Inflammatory macrophage treated with lipopolysaccharide for 4 hours (primary cell): ENCODE data around the gene NR2C2AP.
"Not testable (repeated sequence)": the region's sequence is repeated elsewhere in the genome, so short reads cannot be mapped to it uniquely, and the experiment has no call there.

Source experiments
- DNase-seq: peaks from one replicate; pipeline ENCODE4 v3.0.0-alpha.2; 2020

Gene NR2C2AP

DNA sequence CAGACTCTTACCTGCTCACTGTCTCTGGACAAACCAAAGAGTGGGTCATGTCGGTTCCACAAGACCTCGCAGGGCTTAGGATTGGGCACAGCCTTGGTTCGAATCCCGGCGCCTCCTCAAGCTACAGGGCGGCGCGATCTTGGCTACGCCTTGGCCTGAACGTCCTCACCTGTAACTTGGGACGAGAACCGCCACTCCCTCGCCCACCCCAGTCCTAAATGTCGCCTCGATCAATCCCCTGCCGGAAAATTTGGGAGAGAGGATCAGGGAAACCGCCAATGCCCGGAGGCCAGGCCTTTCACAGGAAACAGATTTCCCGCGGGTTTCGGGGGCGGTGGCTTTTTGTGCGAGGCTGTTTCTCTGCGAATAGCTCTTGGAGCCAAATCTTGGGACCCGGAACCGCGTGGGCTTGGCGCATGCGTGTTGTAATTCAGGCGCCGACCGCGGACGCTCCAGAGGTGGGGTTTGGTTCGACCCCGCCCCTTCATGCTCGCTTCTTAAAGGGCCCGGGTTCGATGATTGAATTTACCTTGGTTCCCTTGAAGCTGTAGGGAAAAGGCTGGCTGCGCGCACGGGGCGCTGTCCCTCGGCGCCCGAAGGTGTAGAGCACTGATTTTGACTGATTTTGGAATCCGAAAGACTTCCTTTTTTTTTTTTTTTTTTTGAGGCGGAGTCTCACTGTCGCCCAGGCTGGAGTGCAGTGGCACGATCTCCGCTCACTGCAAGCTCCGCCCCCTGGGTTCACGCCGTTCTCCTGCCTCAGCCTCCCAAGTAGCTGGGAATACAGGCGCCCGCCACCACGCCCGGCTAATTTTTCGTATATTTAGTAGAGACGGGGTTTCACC lies at the start of gene NR2C2AP:
TSS of gene NR2C2AP (minus strand) at position 403 of the 845 bp plus-strand sequence. CDS start at position 49, 354 bp downstream.
- DNase-seq = peak; percentile 94

- no peak for DNase-seq
Measured at GRCh38 chr19:19250196-19250801, 47.1 kb upstream of the NR2C2AP start.

- DNase-seq = no peak
Measured at GRCh38 chr19:19240476-19240875, 37.3 kb upstream of the NR2C2AP start.

DNA sequence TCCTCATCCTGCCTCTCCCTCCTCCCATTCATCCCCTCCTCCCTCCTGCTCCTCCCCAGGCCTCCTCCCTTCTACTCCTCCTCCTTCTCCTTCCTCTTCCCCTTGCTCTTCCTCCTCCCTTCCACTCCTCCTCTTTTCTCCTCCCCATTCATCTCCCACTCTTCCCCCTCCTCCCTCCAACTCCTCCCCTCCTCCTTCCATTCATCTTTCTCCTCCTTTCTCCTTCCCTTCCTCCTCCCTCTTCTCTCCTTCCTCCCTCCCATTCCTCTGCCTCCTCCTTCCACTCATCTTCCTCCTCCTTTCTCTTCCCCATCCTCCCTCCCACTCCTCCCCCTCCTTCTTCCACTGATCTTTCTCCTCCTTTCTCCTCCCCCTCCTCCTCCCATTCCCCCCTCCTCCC lies 36.5 kb upstream of the NR2C2AP start:
- DNase-seq = no peak

- DNase-seq = no peak
Measured at GRCh38 chr19:19238126-19238894, 35.1 kb upstream of the NR2C2AP start.

- DNase-seq = no peak
Measured at GRCh38 chr19:19236173-19236572, 33.0 kb upstream of the NR2C2AP start.

- DNase-seq = no peak
Measured at GRCh38 chr19:19234220-19234816, 31.1 kb upstream of the NR2C2AP start.

- DNase-seq = no peak
Measured at GRCh38 chr19:19232261-19232721, 29.1 kb upstream of the NR2C2AP start.

DNA sequence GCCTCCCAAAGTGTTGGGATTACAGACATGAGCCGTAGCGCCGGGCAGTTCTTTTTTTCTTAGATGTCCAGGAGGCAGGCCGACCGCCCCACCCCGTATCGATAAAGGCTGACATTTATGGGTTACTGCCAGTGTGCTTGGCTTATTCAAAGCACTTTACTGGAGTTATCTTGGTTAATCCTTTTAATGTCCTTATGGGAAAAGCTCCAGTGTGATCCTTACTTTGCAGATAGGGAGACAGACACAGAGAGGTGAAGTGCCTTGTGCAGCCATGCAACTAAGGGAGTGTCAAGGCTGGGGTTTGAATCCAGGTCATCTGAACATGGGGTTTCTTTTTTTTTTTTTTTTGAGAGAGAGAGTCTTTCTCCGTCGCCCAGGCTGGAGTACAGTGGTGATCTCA lies 27.8 kb upstream of the NR2C2AP start:
- no peak for DNase-seq

DNA sequence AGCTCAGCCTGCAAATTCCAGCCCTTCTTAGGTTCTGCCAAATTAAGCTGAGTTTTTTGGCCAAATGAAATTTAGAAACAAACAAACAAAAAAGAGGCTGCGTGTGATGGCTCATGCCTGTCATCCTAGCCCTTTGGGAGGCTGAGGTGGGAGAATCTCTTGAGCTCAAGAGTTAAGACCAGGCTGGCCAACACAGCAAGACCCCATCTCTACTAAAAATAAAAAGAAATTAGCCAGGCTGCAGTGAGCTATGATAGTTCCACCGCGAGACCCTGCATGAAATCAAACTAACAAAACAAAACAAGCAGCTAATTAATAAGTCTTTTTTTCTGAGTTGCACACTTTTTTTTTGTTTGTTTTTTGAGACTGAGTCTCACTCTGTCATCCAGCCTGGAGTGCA lies 26.5 kb upstream of the NR2C2AP start:
- DNase-seq = no peak

GRCh38 chr19:19227217-19227616 lies 24.0 kb upstream of the NR2C2AP start:
- no peak for DNase-seq

DNA sequence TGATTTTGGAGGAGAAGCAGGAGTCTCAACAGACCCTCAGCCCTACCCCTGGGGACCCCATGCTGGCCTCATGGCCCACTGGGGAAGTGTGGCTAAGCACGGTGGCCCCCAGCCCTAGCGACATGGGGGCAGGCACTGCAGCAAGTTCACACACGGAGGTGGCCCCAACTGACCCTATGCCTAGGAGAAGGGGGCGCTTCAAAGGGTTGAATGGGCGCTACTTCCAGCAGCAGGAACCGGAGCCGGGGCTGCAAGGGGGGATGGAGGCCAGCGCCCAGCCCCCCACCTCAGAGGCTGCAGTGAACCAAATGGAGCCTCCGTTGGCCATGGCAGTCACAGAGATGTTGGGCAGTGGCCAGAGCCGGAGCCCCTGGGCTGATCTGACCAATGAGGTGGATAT lies 23.4 kb upstream of the NR2C2AP start:
- DNase-seq = no peak

DNA sequence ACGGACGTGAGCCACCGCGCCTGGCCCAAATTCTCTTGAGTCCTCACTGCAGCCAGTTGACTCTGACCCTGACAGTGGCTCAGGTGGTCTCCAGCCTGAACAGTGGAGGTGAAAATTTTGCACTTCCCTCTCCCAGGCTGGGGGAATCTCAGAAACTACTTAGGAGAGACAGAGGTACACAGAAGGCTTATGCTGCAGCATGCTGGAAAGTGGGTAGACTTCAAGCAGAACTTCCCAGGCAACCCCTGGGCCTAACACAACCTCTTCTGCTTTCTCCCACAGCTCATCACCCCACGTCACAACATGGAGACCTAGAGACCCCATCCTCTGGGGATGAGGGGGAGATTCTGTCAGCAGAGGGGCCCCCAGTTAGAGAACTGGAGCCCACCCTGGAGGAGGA lies 23.0 kb upstream of the NR2C2AP start:
- no peak for DNase-seq

- DNase-seq = peak; percentile 80
Measured at GRCh38 chr19:19224852-19225494, 21.8 kb upstream of the NR2C2AP start.

DNA sequence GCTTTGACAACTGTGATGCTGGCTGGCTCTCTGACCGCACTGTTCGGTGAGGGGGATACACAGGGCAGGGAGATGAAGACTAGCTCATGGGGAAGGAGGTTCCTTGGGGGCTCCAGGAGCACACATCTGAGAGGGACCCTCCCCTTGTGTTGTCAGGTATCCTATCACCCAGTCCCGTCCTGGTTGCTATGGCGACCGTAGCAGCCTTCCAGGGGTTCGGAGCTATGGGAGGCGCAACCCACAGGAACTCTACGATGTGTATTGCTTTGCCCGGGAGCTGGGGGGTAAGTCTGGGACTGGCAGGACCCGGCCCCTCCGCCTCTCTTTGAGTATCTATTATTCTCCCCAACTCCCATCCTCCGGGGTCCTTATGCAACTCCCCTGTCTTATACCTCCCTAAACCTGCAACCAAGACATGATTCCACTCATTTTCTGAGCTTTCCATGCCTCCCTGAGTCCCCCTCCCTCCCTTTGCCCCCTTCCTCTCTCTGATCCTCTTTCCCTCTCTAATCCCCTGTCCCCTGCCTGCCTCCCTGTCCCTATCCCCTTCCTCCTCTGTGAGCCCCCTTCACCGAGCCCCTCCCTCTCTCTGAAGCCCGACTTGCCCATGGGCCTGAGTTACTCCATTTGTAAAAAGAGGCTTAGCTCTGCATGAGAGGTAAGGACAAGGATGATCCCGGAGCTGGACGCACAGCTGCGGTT lies 21.1 kb upstream of the NR2C2AP start:
- DNase-seq = no peak

DNA sequence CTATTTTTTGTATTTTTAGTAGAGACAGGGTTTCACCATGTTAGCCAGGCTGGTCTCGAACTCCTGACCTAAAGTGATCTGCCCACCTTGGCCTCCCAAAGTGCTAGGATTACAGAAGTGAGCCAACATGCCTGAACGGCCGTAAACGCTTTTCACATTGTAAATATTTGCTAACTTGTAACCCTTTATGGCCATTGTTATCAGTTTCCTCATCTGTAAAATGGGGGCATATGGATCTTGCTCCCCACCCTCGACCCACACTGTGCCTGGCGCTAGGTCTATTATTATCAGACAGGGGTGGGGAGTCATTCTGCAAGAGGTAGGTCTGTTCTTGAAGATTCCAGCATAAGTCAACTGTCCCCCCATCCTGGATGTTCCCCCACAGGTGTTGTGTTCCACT lies 20.4 kb upstream of the NR2C2AP start:
- no peak for DNase-seq

DNA sequence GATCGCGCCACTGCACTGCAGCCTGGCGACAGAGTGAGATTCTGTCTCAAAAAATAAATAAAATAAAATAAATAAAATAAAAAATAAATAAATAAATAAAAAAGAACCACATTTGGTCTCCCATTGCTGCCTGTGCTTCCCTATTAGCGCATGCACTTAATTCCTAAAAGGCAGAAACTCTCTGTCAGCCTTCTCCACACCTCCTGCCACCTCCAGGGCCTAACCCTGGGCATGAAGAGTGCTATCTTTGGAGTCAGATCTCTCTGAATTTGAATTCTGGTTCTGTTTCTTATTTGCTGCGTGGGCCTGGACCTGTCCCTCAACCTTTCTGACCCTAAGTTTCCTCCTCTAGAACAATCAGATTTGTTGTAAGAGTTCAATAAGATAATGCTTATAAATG lies 19.8 kb upstream of the NR2C2AP start:
- no peak for DNase-seq

- not testable (repeated sequence) for DNase-seq
Measured at GRCh38 chr19:19221000-19221399, 17.8 kb upstream of the NR2C2AP start.

GRCh38 chr19:19218911-19219310 lies 15.7 kb upstream of the NR2C2AP start:
- DNase-seq = no peak

DNA sequence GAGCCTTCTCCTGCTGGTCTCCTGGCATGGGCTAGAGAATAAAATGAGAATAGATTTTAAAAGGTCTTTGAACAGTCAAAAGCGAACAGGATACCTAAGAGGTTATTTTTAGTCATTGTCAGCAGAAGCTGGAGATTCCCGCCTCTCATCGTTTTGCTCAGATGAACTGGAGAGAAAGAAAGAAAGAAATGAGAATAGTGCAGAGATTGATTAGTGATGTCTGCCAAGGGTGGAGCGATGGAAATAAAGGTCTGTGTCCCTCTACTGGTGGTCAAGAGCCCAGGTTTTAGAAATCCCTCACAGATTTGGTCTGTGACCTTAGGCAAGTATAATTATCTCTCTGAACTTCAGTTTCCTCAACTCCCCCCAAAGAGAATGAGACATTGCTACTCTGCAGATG lies 13.9 kb upstream of the NR2C2AP start:
- DNase-seq = peak; percentile 29

GRCh38 chr19:19215792-19216191 lies 12.6 kb upstream of the NR2C2AP start:
- no peak for DNase-seq

DNA sequence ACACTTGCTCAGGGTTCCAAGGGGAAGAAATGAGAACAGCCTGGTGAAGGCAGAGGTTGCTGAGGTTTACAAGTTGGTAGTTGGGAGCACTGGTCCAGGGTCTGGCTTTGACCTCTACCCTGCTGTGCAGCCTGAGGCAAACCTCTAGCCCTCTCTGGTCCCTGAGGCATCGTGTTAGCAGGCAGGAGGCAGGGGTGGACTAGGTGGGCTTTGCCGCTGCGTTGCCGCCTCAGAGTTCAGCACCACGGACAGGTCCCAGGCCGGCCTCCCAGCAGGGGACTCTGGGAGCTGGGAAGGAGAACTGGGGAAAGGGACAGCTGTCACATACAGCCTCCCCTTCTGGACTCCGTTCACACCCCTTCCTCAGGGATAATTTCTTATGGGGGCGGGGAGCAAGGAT lies 11.7 kb upstream of the NR2C2AP start:
- DNase-seq = no peak
